ENCODE data around the gene MS4A7. TPM values are rescaled to one million over a fixed set of nuclear protein-coding genes. Genes with fewer than 3 reads are reported as not detected.

The MS4A7 gene
- total RNA-seq (2022; extraction: Qiagen RNA extraction; ENCODE audit: low read depth), result not detected in 5 replicates

DNA sequence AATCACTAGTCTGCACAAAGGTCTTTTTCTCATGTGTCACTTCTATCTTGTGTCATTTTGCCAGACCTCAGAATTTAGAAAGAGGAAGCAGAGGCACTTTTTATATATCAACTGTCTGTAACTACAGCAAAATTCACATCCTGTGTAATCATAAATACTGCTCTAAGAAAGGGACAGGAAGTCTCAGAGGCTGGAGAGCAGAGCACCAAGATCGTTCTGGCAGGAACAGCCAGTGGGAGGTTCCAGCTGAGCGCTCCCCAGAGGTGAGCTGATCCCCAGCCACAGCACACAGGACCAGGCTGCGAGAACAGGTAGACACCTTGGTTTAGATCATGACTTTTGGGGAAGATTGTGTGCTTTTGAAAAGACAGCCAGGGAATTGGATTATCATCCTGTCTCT, at the start of gene MS4A7:
TSS of gene MS4A7 (plus strand) at position 179 of the 400 bp plus-strand sequence. CDS start 4,610 bp downstream, outside the sequence.

GRCh38 chr11:60396382-60396781, 18.1 kb downstream of the MS4A7 start, which contains the start of gene MS4A14:
MS4A14 (plus strand) TSS chr11:60396459; CDS start chr11:60396579, 120 bp downstream.

GRCh38 chr11:60429272-60429671, 50.9 kb downstream of the MS4A7 start, which contains the start of gene MS4A5:
MS4A5 (plus strand) TSS chr11:60429572; CDS start chr11:60429675, 103 bp downstream.

Other genes starting within 250 kb of the MS4A7 start
- gene MS4A6A, start 195.4 kb upstream of the MS4A7 start, total RNA-seq (2022; extraction: Qiagen RNA extraction; ENCODE audit: low read depth), result not detected in 5 replicates
- not detected in 5 replicates for gene MS4A4E, start 135.4 kb upstream of the MS4A7 start, total RNA-seq (2022; extraction: Qiagen RNA extraction; ENCODE audit: low read depth)
- not detected in 5 replicates for gene MS4A4A, start 97.9 kb upstream of the MS4A7 start, total RNA-seq (2022; extraction: Qiagen RNA extraction; ENCODE audit: low read depth)
- gene MS4A6E, start 51.3 kb upstream of the MS4A7 start, total RNA-seq (2022; extraction: Qiagen RNA extraction; ENCODE audit: low read depth), result not detected in 5 replicates
- not detected in 5 replicates for gene MS4A14, start 17.9 kb downstream of the MS4A7 start, total RNA-seq (2022; extraction: Qiagen RNA extraction; ENCODE audit: low read depth)
- gene MS4A5, start 51.0 kb downstream of the MS4A7 start, total RNA-seq (2022; extraction: Qiagen RNA extraction; ENCODE audit: low read depth), result not detected in 5 replicates
- not detected in 5 replicates for gene MS4A1, start 77.3 kb downstream of the MS4A7 start, total RNA-seq (2022; extraction: Qiagen RNA extraction; ENCODE audit: low read depth)
- gene MS4A12, start 114.2 kb downstream of the MS4A7 start, total RNA-seq (2022; extraction: Qiagen RNA extraction; ENCODE audit: low read depth), result not detected in 5 replicates
- gene MS4A13, start 136.9 kb downstream of the MS4A7 start, total RNA-seq (2022; extraction: Qiagen RNA extraction; ENCODE audit: low read depth), result not detected in 5 replicates

Data from A549 treated with RU486 at 1 μM for 4 hours (cell line).